Stimulated activated naive B cell treated with anti-CD40 and anti-IgM and Interleukin-4, amounts not matched to agents 10 μg/mL and 1 μg/mL and 100 μg/mL, for 72 hours (primary cell): Measurements from ENCODE around the gene CNTNAP5.

Source experiments
- ATAC-seq, 2 donors: fragments of 150-1000 bp; cut with Tn5 transposase; replicated peaks; 2 replicates each; pipeline ENCODE4 v1.10.0; 2021; ENCODE audit warnings: moderate library complexity in 1 of 2
- DNase-seq: peaks from one replicate; pipeline ENCODE4 v3.0.0; 2021
- H3K27ac Mint-ChIP-seq: one replicate; pipeline ENCODE4 v1.8.0; 2022; ENCODE audit warnings: mild to moderate bottlenecking, mixed read lengths
- H3K27me3 Mint-ChIP-seq, 2 donors: one replicate each; pipeline ENCODE4 v1.8.0; 2022; ENCODE audit warnings: mixed read lengths in 2 of 2
- H3K36me3 Mint-ChIP-seq, 2 donors: one replicate each; pipeline ENCODE4 v1.8.0; 2022; ENCODE audit warnings: mixed read lengths in 2 of 2, mild to moderate bottlenecking in 1 of 2
- H3K4me1 Mint-ChIP-seq, 2 donors: one replicate each; pipeline ENCODE4 v1.8.0; 2022; ENCODE audit warnings: mixed read lengths in 2 of 2, mild to moderate bottlenecking in 1 of 2
- H3K4me3 Mint-ChIP-seq, 2 donors: one replicate each; pipeline ENCODE4 v1.8.0; 2022; ENCODE audit warnings: mild to moderate bottlenecking in 2 of 2, mixed read lengths in 2 of 2, moderate library complexity in 1 of 2
- H3K9me3 Mint-ChIP-seq, 2 donors: one replicate each; pipeline ENCODE4 v1.8.0; 2022; ENCODE audit warnings: mixed read lengths in 2 of 2, mild to moderate bottlenecking in 1 of 2

CNTNAP5 gene

GRCh38 chr2:124286089-124286783, 261.1 kb downstream of the CNTNAP5 start:
- no peak for ATAC-seq

DNA sequence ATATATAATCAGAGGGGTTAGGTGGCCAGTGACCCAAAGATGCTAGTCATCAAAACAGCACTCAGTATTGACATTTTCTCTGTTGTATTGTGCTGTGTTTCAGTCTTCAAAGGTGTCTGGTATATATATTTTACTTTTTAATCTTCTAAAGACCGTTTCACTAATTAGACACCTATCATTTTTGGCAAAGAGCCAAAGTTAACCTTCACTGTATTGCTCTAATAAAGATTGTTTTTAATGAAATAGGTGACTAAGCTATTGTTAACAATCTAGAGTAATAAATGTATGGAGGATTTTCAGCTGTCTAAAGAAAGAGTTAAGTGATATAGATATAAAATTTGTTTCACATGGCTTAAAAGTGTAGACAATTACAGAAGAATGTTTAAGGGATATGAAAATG, 264.0 kb downstream of the CNTNAP5 start:
- Mint-ChIP-seq H3K27me3 (no peaks in the 10 kb centered on the region), H3K4me1 (no peaks in the 10 kb centered on the region), H3K9me3 (peaks cover 3 to 4% of the 10 kb centered on the region in 2 donors), H3K27ac (no peak overlapping the region), H3K4me3 (no peak overlapping the region), H3K36me3 (no peaks in the 10 kb centered on the region)
- DNase-seq: no peak
- ATAC-seq: no peak

More at GRCh38 chr2:124286089-124286783, 261.1 kb downstream of the CNTNAP5 start:
- H3K27ac Mint-ChIP-seq: no peak overlapping the region
- H3K36me3 Mint-ChIP-seq: no peaks in the 10 kb centered on the region
- no peak overlapping the region for H3K4me3 Mint-ChIP-seq
- no peaks in the 10 kb centered on the region for H3K4me1 Mint-ChIP-seq
- H3K27me3 Mint-ChIP-seq: no peaks in the 10 kb centered on the region
- peaks cover 4% of the 10 kb centered on the region in 2 donors for H3K9me3 Mint-ChIP-seq
- DNase-seq: no peak

DNA sequence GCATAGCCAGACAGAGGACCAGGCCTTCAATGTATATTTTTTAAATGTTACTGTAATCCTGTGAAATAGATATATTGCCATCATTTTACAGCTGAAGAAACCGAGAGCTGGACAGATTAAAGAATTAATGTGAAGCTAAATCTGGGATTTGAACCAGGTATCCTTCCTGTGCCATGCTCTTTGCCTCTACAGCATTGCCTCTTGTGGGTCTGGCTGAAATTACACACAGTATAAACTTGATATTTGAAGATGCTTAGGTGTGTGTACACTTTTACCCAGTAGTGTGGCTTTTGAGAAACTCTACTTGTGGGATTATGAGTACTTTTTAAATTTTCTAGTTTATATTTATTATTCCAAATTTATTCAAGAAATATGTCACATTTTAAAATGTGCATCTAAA, 264.5 kb downstream of the CNTNAP5 start:
- ATAC-seq (no peak), DNase-seq (no peak)
- no peaks in the 10 kb centered on the region for H3K36me3 Mint-ChIP-seq
- H3K9me3 Mint-ChIP-seq: peaks cover 3 to 4% of the 10 kb centered on the region in 2 donors
- H3K27me3 Mint-ChIP-seq: no peaks in the 10 kb centered on the region
- H3K27ac Mint-ChIP-seq: no peak overlapping the region
- H3K4me3 Mint-ChIP-seq: no peak overlapping the region
- no peaks in the 10 kb centered on the region for H3K4me1 Mint-ChIP-seq

GRCh38 chr2:124296470-124296869, 271.4 kb downstream of the CNTNAP5 start:
- no peak for DNase-seq
- Mint-ChIP-seq H3K4me3 (no peak overlapping the region), H3K4me1 (no peaks in the 10 kb centered on the region), H3K36me3 (no peaks in the 10 kb centered on the region), H3K27ac (no peak overlapping the region), H3K27me3 (no peaks in the 10 kb centered on the region), H3K9me3 (peaks cover 0 to 8% of the 10 kb centered on the region in 2 donors)
- no peak for ATAC-seq

DNA sequence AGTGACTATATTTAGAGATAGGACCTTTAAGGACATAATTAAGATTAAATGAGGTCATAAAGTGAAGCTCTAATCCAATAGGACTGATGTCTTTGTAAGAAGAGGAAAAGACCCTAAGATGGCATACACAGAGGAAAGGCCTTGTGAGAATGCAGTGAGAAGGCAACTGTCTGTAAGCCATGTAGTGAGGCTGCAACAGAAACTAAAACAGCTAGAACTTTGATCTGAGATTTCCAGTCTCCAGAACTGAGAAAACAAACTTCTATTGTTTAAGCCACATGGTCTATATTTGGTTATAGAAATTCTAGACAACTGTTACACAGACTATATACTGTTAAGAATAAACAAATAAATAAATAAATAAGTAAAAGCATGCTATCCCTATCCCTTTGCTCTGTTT, 276.8 kb downstream of the CNTNAP5 start:
- Mint-ChIP-seq H3K9me3 (peaks cover 2 to 8% of the 10 kb centered on the region in 2 donors), H3K27me3 (no peaks in the 10 kb centered on the region), H3K27ac (no peak overlapping the region), H3K4me1 (no peaks in the 10 kb centered on the region), H3K4me3 (no peak overlapping the region), H3K36me3 (no peaks in the 10 kb centered on the region)
- ATAC-seq: no peak
- no peak for DNase-seq

DNA sequence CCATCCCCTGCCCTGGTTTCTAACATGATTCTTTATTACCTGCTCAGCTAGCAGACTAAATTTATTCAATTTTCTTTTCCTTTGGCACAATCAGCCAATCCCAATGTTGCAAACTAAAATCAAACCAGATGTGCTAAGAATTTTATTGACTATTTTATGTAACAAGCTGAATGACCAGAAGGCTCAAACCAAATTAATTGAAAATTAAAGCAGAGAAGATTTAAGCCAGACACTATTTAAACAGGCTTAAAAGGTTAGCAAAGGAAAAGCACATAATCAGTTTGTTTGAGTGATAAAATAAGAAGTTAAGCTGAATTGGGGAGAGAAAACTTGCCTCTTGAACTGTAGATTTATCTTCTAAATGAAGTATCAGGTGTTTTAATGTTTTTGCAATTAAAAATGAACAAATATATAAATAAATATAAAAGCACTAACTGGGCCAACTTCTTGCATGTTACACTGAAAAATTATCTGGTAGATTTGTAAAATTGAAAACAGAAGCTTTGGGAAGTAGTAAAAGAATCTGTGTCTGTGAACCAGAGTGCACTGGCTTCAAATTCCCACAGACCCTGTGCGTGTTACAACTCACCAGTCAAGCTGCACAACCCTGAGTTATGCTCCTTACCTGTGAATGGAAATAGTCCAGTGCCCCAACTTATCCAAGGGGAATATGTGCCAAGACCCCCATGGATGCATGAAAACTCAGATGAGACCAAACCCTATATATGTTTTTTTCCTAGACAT, 283.4 kb downstream of the CNTNAP5 start:
- ATAC-seq (no peak), DNase-seq (no peak)
- Mint-ChIP-seq H3K36me3 (no peaks in the 10 kb centered on the region), H3K9me3 (peaks cover 0 to 8% of the 10 kb centered on the region in 2 donors), H3K27ac (no peak overlapping the region), H3K27me3 (no peaks in the 10 kb centered on the region), H3K4me1 (no peaks in the 10 kb centered on the region), H3K4me3 (no peak overlapping the region)

DNA sequence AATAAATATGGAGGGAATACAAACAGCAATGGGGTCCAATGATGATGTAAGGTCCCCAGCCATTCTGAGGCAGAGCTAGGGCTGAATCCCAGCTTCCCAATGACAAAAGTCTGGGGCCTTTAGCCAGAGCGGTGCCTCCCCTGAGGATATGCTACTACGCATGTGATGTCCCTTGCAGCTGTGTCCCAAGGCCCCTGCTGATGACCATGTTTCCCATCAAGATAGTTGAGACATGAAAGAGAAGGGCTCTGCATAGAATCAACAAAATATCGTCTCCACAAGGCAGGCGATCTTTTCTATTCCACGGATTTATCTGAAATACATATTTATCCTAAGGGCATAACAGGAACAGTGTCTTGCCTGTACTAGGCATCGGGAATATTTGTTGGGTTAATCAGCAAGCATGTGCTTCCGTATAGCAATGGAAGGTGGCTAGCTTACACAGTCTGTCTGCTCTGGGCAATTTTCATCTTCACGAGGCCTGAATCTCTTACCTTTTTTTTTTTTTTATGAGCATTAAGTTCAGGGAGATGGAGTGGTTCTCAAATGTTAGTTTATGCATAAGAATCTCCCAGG, 284.6 kb downstream of the CNTNAP5 start:
- Mint-ChIP-seq H3K9me3 (peaks cover 0 to 8% of the 10 kb centered on the region in 2 donors), H3K4me1 (no peaks in the 10 kb centered on the region), H3K4me3 (no peak overlapping the region), H3K36me3 (no peaks in the 10 kb centered on the region), H3K27ac (no peak overlapping the region), H3K27me3 (no peaks in the 10 kb centered on the region)
- DNase-seq (no peak), ATAC-seq (no peak)

GRCh38 chr2:124310671-124311070, 285.6 kb downstream of the CNTNAP5 start:
- Mint-ChIP-seq H3K9me3 (peaks cover 0 to 8% of the 10 kb centered on the region in 2 donors), H3K4me3 (no peak overlapping the region), H3K27me3 (no peaks in the 10 kb centered on the region), H3K4me1 (no peaks in the 10 kb centered on the region), H3K36me3 (no peaks in the 10 kb centered on the region), H3K27ac (no peak overlapping the region)
- DNase-seq: no peak
- no peak for ATAC-seq

- no peaks in the 10 kb centered on the region for H3K27me3 Mint-ChIP-seq
- no peaks in the 10 kb centered on the region for H3K4me1 Mint-ChIP-seq
- no peak overlapping the region for H3K4me3 Mint-ChIP-seq
- H3K36me3 Mint-ChIP-seq: no peaks in the 10 kb centered on the region
- no peak overlapping the region for H3K27ac Mint-ChIP-seq
- DNase-seq: no peak
- H3K9me3 Mint-ChIP-seq: peaks cover 0 to 13% of the 10 kb centered on the region in 2 donors
- ATAC-seq: no peak
These were observed 289.0 kb downstream of the CNTNAP5 start for GRCh38 chr2:124314084-124314483.

DNA sequence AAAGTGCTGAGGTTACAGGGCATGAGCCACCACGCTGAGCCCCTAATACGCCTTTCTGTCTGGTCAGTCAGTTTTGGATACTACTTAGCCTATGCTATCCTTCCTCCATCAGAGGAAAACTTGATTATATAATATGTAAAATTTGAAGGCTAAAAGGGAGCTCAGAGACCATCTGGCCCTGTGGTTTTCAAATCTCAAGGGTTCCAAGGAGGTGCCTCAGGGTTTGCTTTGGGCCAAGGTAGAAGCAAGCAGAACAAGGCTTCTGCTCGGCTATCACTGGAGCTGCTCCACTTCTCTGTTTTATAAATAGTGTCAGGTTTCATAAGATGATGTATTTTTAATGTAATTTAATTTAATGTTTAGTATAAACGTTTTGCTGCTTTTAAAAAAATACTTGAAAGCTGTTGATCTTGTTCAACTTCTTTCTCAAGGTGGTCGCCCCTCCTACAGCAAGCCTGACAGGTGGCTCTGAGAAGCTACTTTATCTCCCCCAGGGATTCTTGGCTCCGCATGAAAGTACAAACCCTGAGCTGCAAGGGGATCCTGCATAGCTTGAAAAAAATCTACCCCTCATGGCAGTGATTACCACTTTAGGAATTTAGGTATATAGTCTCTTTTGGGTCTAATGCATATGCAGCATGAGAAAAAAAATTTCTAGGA, 290.3 kb downstream of the CNTNAP5 start:
- Mint-ChIP-seq H3K36me3 (no peaks in the 10 kb centered on the region), H3K4me3 (no peak overlapping the region), H3K27ac (no peak overlapping the region), H3K27me3 (no peaks in the 10 kb centered on the region), H3K4me1 (no peaks in the 10 kb centered on the region), H3K9me3 (peaks cover 0 to 13% of the 10 kb centered on the region in 2 donors)
- no peak for DNase-seq
- no peak for ATAC-seq

GRCh38 chr2:124316133-124316532, 291.0 kb downstream of the CNTNAP5 start:
- Mint-ChIP-seq H3K9me3 (peaks cover 0 to 16% of the 10 kb centered on the region in 2 donors), H3K36me3 (no peaks in the 10 kb centered on the region), H3K4me3 (no peak overlapping the region), H3K4me1 (no peaks in the 10 kb centered on the region), H3K27me3 (no peaks in the 10 kb centered on the region), H3K27ac (no peak overlapping the region)
- no peak for DNase-seq
- ATAC-seq: no peak

GRCh38 chr2:124316881-124317605, 292.0 kb downstream of the CNTNAP5 start:
- H3K9me3 Mint-ChIP-seq: peaks cover 0 to 9% of the 10 kb centered on the region in 2 donors
- no peak overlapping the region for H3K4me3 Mint-ChIP-seq
- H3K27me3 Mint-ChIP-seq: no peaks in the 10 kb centered on the region
- no peak overlapping the region for H3K27ac Mint-ChIP-seq
- DNase-seq (no peak), ATAC-seq (no peak)
- no peaks in the 10 kb centered on the region for H3K4me1 Mint-ChIP-seq
- no peaks in the 10 kb centered on the region for H3K36me3 Mint-ChIP-seq

DNA sequence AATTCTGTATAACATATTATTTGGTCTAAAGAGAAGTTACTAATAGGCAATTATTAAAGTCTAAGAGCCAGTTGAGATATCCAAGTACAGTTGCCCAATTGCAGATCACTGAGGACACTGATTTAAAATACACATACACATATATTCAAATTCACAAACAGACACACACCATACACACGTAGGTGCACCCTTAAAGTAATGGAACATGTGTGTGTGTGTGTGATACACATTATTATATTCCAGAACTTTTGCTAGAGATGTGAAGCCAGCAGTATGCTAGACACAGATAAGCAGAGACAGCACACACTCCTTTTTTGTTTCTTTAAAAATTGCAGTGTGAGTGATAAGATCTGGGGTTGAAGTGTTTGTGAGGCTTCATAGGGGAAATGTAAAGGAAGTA, 292.5 kb downstream of the CNTNAP5 start:
- H3K36me3 Mint-ChIP-seq: no peaks in the 10 kb centered on the region
- DNase-seq (no peak), ATAC-seq (no peak)
- no peak overlapping the region for H3K27ac Mint-ChIP-seq
- peaks cover 0 to 9% of the 10 kb centered on the region in 2 donors for H3K9me3 Mint-ChIP-seq
- no peaks in the 10 kb centered on the region for H3K4me1 Mint-ChIP-seq
- H3K4me3 Mint-ChIP-seq: no peak overlapping the region
- H3K27me3 Mint-ChIP-seq: no peaks in the 10 kb centered on the region

GRCh38 chr2:124318913-124319312, 293.8 kb downstream of the CNTNAP5 start:
- no peak for DNase-seq
- Mint-ChIP-seq H3K4me1 (no peaks in the 10 kb centered on the region), H3K36me3 (no peaks in the 10 kb centered on the region), H3K27me3 (no peaks in the 10 kb centered on the region), H3K9me3 (peaks cover 1 to 9% of the 10 kb centered on the region in 2 donors), H3K27ac (no peak overlapping the region), H3K4me3 (no peak overlapping the region)
- no peak for ATAC-seq
